ENCODE results near the gene RYR2. TPM values are rescaled to one million over a fixed set of nuclear protein-coding genes. Genes with fewer than 3 reads are reported as not detected.

The RYR2 gene
- total RNA-seq, 4 donors from 2014 or later, result 1.2 to 7.0 (median 2.5) TPM

GRCh38 chr1:237763137-237763536 lies 721.2 kb downstream of the RYR2 start:
- no peaks in the 10 kb centered on the region for H3K4me1 ChIP-seq
- in situ Hi-C loops (cut with MboI; ENCODE audit: low pct_ligation_motif_present in 1 of 4, low pct_unique_long_range_greater_than_20kb in 1 of 4, low sequenced_read_pairs in 3 of 4), result no loop called here
- 72 to 88% methylated on average over 4 to 7 of the region's 7 CpGs for WGBS, 2 donors (ENCODE audit: low coverage in 1 of 2)

GRCh38 chr1:237763751-237764150 lies 721.8 kb downstream of the RYR2 start:
- Histone ChIP-seq H3K36me3 (no peaks in the 10 kb centered on the region), H3K9me3 (no peaks in the 10 kb centered on the region), H3K27ac (no peak overlapping the region), H3K4me1 (no peaks in the 10 kb centered on the region), H3K4me3 (no peak overlapping the region), H3K27me3 (no peaks in the 10 kb centered on the region)
- in situ Hi-C loops (cut with MboI; ENCODE audit: low pct_ligation_motif_present in 1 of 4, low pct_unique_long_range_greater_than_20kb in 1 of 4, low sequenced_read_pairs in 3 of 4), result no loop called here
- no peak for DNase-seq
- no peak for TF ChIP-seq POLR2AphosphoS5 (IDR thresholded peaks at IDR 0.05)
- intact Hi-C loops (cut with DNase I; ENCODE audit: low total_unique reads), result no loop called here
- 31 to 62% methylated on average over 2 of the region's 2 CpGs for WGBS, 2 donors (ENCODE audit: low coverage in 1 of 2)

More at GRCh38 chr1:237763137-237763536, 721.2 kb downstream of the RYR2 start:
- TF ChIP-seq EP300 (IDR thresholded peaks at IDR 0.05; ENCODE audit: low read depth) (no peak), POLR2AphosphoS5 (IDR thresholded peaks at IDR 0.05) (no peak), POLR2A (IDR thresholded peaks at IDR 0.05) (no peak), CTCF (IDR thresholded peaks at IDR 0.05) (no peak)
- Histone ChIP-seq H3K36me3 (no peaks in the 10 kb centered on the region), H3K27me3 (no peaks in the 10 kb centered on the region), H3K4me3 (no peak overlapping the region), H3K27ac (no peak overlapping the region), H3K9me3 (no peaks in the 10 kb centered on the region)
- intact Hi-C loops (cut with DNase I; ENCODE audit: low total_unique reads), result no loop called here
- no peak for DNase-seq

GRCh38 chr1:237769916-237770315 lies 727.9 kb downstream of the RYR2 start:
- Histone ChIP-seq H3K27ac (no peak overlapping the region), H3K4me1 (no peaks in the 10 kb centered on the region), H3K27me3 (no peaks in the 10 kb centered on the region), H3K4me3 (no peak overlapping the region), H3K36me3 (no peaks in the 10 kb centered on the region), H3K9me3 (no peaks in the 10 kb centered on the region)
- WGBS, 2 donors (ENCODE audit: low coverage in 1 of 2), result 42 to 49% methylated on average over 2 of the region's 2 CpGs
- TF ChIP-seq POLR2AphosphoS5 (IDR thresholded peaks at IDR 0.05), result no peak
- TF ChIP-seq EP300 (IDR thresholded peaks at IDR 0.05; ENCODE audit: low read depth), result no peak
- TF ChIP-seq POLR2A (IDR thresholded peaks at IDR 0.05), result no peak
- no peak for TF ChIP-seq CTCF (IDR thresholded peaks at IDR 0.05)
- in situ Hi-C loops (cut with MboI; ENCODE audit: low pct_ligation_motif_present in 1 of 4, low pct_unique_long_range_greater_than_20kb in 1 of 4, low sequenced_read_pairs in 3 of 4), result no loop called here
- DNase-seq, result no peak
- intact Hi-C loops (cut with DNase I; ENCODE audit: low total_unique reads), result no loop called here

GRCh38 chr1:237772009-237772408 lies 730.0 kb downstream of the RYR2 start:
- no peak for DNase-seq
- Histone ChIP-seq H3K27ac (no peak overlapping the region), H3K27me3 (no peaks in the 10 kb centered on the region), H3K36me3 (no peaks in the 10 kb centered on the region), H3K4me1 (no peaks in the 10 kb centered on the region), H3K4me3 (no peak overlapping the region), H3K9me3 (no peaks in the 10 kb centered on the region)
- WGBS, 2 donors (ENCODE audit: low coverage in 1 of 2), result 54 to 67% methylated on average over 3 of the region's 3 CpGs
- TF ChIP-seq CTCF (IDR thresholded peaks at IDR 0.05) (no peak), POLR2A (IDR thresholded peaks at IDR 0.05) (no peak), EP300 (IDR thresholded peaks at IDR 0.05; ENCODE audit: low read depth) (no peak), POLR2AphosphoS5 (IDR thresholded peaks at IDR 0.05) (no peak)
- intact Hi-C loops (cut with DNase I; ENCODE audit: low total_unique reads), result no loop called here
- in situ Hi-C loops (cut with MboI; ENCODE audit: low pct_ligation_motif_present in 1 of 4, low pct_unique_long_range_greater_than_20kb in 1 of 4, low sequenced_read_pairs in 3 of 4), result no loop called here

GRCh38 chr1:237774246-237774645 lies 732.3 kb downstream of the RYR2 start:
- Histone ChIP-seq H3K27ac (no peak overlapping the region), H3K4me1 (no peaks in the 10 kb centered on the region), H3K27me3 (no peaks in the 10 kb centered on the region), H3K4me3 (no peak overlapping the region), H3K36me3 (no peaks in the 10 kb centered on the region), H3K9me3 (no peaks in the 10 kb centered on the region)
- in situ Hi-C loops (cut with MboI; ENCODE audit: low pct_ligation_motif_present in 1 of 4, low pct_unique_long_range_greater_than_20kb in 1 of 4, low sequenced_read_pairs in 3 of 4), result no loop called here
- TF ChIP-seq POLR2AphosphoS5 (IDR thresholded peaks at IDR 0.05) (no peak), CTCF (IDR thresholded peaks at IDR 0.05) (no peak), EP300 (IDR thresholded peaks at IDR 0.05; ENCODE audit: low read depth) (no peak), POLR2A (IDR thresholded peaks at IDR 0.05) (no peak)
- DNase-seq, result no peak
- intact Hi-C loops (cut with DNase I; ENCODE audit: low total_unique reads), result no loop called here
- WGBS, 2 donors (ENCODE audit: low coverage in 1 of 2), result 56 to 68% methylated on average over 4 of the region's 4 CpGs
